Activated CD8-positive, alpha-beta memory T cell treated with anti-CD3 and anti-CD28 coated beads for 1 hour (primary cell): Measurements from ENCODE around the gene TENT4A.
"Not testable (repeated sequence)": the region's sequence is repeated elsewhere in the genome, so short reads cannot be mapped to it uniquely, and the experiment has no call there.

Experiments
- DNase-seq, 2 donors: peaks; one replicate each; pipeline ENCODE4 v3.0.0-alpha.2; 2020; ENCODE audit warnings: low read depth in 1 of 2; ENCODE audit errors: extremely low read depth in 1 of 2

The TENT4A gene

GRCh38 chr5:6713274-6714225, at the start of gene TENT4A:
TSS of gene TENT4A (plus strand) at chr5:6713432. CDS start at chr5:6713984, 552 bp downstream.
- DNase-seq: peak in 1 of 2 donors; percentile 96

- no peak for DNase-seq
These were observed 46.5 kb upstream of the TENT4A start for GRCh38 chr5:6666762-6667161.

GRCh38 chr5:6667648-6668047, 45.6 kb upstream of the TENT4A start:
- DNase-seq: no peak

GRCh38 chr5:6668717-6669116, 44.5 kb upstream of the TENT4A start:
- not testable (repeated sequence) for DNase-seq

GRCh38 chr5:6673031-6673430, 40.2 kb upstream of the TENT4A start:
- no peak for DNase-seq

GRCh38 chr5:6673963-6674362, 39.3 kb upstream of the TENT4A start:
- no peak for DNase-seq

GRCh38 chr5:6674421-6674820, 38.8 kb upstream of the TENT4A start:
- no peak for DNase-seq

- no peak for DNase-seq
These were observed 38.3 kb upstream of the TENT4A start for GRCh38 chr5:6674886-6675285.

GRCh38 chr5:6675784-6676491, 37.3 kb upstream of the TENT4A start:
- DNase-seq: no peak

GRCh38 chr5:6676702-6677101, 36.5 kb upstream of the TENT4A start:
- DNase-seq: no peak

- DNase-seq: no peak
These were observed 34.8 kb upstream of the TENT4A start for GRCh38 chr5:6678385-6678784.

- no peak for DNase-seq
These were observed 32.3 kb upstream of the TENT4A start for GRCh38 chr5:6680922-6681321.

- no peak for DNase-seq
These were observed 31.6 kb upstream of the TENT4A start for GRCh38 chr5:6681682-6682081.

- DNase-seq: no peak
These were observed 31.0 kb upstream of the TENT4A start for GRCh38 chr5:6682239-6682638.

- no peak for DNase-seq
These were observed 30.0 kb upstream of the TENT4A start for GRCh38 chr5:6683241-6683640.

- DNase-seq: no peak
These were observed 29.2 kb upstream of the TENT4A start for GRCh38 chr5:6684075-6684474.

GRCh38 chr5:6686501-6686900, 26.7 kb upstream of the TENT4A start:
- no peak for DNase-seq

GRCh38 chr5:6686915-6687409, 26.3 kb upstream of the TENT4A start:
- DNase-seq: no peak

GRCh38 chr5:6687505-6687904, 25.7 kb upstream of the TENT4A start:
- DNase-seq: no peak

GRCh38 chr5:6692906-6693305, 20.3 kb upstream of the TENT4A start:
- DNase-seq: no peak

- DNase-seq: no peak
These were observed 14.5 kb upstream of the TENT4A start for GRCh38 chr5:6698696-6699095.

GRCh38 chr5:6699357-6699756, 13.9 kb upstream of the TENT4A start:
- no peak for DNase-seq
